ENCODE measurements around the gene IL23R.

Gene IL23R

GRCh38 chr1:67236277-67236676 lies 70.0 kb downstream of the IL23R start:
- H3K4me3 ChIP-seq (ENCODE audit: low read depth, low read length) = no peak overlapping the region
- TF ChIP-seq, protein P1, sequence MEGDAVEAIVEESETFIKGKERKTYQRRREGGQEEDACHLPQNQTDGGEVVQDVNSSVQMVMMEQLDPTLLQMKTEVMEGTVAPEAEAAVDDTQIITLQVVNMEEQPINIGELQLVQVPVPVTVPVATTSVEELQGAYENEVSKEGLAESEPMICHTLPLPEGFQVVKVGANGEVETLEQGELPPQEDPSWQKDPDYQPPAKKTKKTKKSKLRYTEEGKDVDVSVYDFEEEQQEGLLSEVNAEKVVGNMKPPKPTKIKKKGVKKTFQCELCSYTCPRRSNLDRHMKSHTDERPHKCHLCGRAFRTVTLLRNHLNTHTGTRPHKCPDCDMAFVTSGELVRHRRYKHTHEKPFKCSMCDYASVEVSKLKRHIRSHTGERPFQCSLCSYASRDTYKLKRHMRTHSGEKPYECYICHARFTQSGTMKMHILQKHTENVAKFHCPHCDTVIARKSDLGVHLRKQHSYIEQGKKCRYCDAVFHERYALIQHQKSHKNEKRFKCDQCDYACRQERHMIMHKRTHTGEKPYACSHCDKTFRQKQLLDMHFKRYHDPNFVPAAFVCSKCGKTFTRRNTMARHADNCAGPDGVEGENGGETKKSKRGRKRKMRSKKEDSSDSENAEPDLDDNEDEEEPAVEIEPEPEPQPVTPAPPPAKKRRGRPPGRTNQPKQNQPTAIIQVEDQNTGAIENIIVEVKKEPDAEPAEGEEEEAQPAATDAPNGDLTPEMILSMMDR (IDR thresholded peaks at IDR 0.05; ENCODE audit: low read depth, low read length) = no peak

DNA sequence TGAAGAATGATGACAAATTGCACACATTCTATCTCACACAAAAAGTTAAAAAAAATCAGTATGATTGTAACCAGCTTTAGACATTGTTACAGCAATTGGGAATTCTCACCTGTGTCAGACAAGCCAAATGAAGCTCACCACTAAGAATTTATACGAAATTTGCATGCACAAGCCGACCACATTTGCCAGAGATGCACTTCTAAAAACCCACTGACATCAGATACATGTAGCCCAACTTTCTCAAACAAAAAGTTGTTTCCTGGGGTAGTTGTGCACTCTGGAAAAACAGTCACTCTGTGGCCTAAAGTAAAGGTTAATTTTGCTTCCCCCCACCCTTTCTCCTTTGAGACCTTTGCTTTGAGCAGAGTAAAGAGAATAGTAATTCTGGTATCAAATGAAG lies 73.5 kb downstream of the IL23R start:
- TF ChIP-seq, protein P1 (IDR thresholded peaks at IDR 0.05; ENCODE audit: low read depth, low read length) = no peak
- H3K4me3 ChIP-seq (ENCODE audit: low read depth, low read length) = no peak overlapping the region

GRCh38 chr1:67241200-67241746 lies 75.0 kb downstream of the IL23R start:
- TF ChIP-seq, protein P1 (IDR thresholded peaks at IDR 0.05; ENCODE audit: low read depth, low read length) = no peak
- H3K4me3 ChIP-seq (ENCODE audit: low read depth, low read length) = no peak overlapping the region

DNA sequence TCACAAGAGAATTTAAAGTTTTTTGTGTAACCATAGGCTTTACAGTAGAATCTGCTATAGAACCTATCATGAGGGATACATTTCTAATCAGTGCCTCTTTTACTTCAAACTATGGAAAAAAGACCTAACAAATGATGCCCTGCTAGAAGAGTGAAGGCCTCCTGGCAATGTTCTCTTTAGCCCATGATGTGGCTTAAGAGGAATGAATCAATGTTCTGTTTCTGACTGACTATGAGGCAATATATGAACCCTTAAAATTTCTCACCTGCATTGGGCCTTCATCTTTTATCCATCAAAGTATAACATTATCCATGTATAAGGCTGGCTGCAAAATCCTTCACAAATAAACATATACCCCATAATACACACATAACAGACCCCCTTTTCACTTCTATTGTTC lies 75.8 kb downstream of the IL23R start:
- no peak overlapping the region for H3K4me3 ChIP-seq (ENCODE audit: low read depth, low read length)
- TF ChIP-seq, protein P1 (IDR thresholded peaks at IDR 0.05; ENCODE audit: low read depth, low read length) = no peak

DNA sequence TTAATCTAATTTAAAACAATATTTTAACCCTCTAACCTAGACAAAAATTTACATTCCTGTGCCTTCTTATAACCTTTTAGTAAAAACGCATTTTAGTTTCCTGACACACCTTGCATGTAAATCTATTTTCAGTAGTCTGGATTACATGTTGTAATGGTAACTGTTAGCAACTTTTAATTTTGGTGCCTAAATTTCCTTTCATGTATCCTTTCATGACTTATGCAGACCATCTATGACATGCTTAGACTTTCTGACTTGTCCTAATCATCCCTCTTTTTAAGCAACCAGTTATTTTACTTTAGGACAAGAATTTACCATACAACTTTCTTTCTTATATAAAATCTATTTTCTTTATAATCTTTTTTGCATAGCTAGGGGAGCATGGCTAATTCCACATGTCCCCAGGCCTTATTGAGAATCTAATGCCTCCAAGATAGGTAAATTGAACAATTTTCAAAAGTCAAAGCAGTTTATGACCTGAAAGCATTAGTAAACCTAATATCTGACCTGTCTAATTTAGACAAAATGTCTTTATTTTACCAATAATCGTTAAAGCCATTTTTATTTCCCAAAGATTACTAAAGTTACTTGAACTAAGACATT lies 83.9 kb downstream of the IL23R start:
- TF ChIP-seq, protein P1 (IDR thresholded peaks at IDR 0.05; ENCODE audit: low read depth, low read length) = no peak
- no peak overlapping the region for H3K4me3 ChIP-seq (ENCODE audit: low read depth, low read length)

- no peak overlapping the region for H3K4me3 ChIP-seq (ENCODE audit: low read depth, low read length)
- TF ChIP-seq, protein P1 (IDR thresholded peaks at IDR 0.05; ENCODE audit: low read depth, low read length) = no peak
Observed at GRCh38 chr1:67256291-67257172, 90.3 kb downstream of the IL23R start.

GRCh38 chr1:67257173-67257535 lies 90.9 kb downstream of the IL23R start:
- TF ChIP-seq, protein P1 (IDR thresholded peaks at IDR 0.05; ENCODE audit: low read depth, low read length) = no peak
- H3K4me3 ChIP-seq (ENCODE audit: low read depth, low read length) = no peak overlapping the region
